K562 (cell line): ENCODE data around the gene TMEM127. TPM values are rescaled to one million over a fixed set of nuclear protein-coding genes. Genes with fewer than 3 reads are reported as not detected.

Experiments
- BRD9 ChIP-seq: fragments of 450-650 bp; IDR thresholded peaks from 2 replicates; pipeline ENCODE4 v1.6.1; 2018; ENCODE audit warnings: low read depth; ENCODE audit not compliant: partially characterized antibody
- CEBPG ChIP-seq, 3 experiments: fragments of 200-800 bp in 1 of 3; sonication (Bioruptor generic) in 1 of 3; sonication (generic) in 1 of 3; formaldehyde crosslinking in 1 of 3; IDR thresholded peaks in 2 of 3; conservative IDR thresholded peaks in 1 of 3; 2 replicates each; pipeline versions ENCODE4 v1.6.1 to v1.8.0; 2016 to 2022; ENCODE audit warnings: missing compliant biosample characterization in 2 of 3, missing genetic modification characterization in 2 of 3, mild to moderate bottlenecking in 1 of 3, missing genetic modification reagents in 1 of 3
- DDX20 ChIP-seq: fragments of 450-650 bp; IDR thresholded peaks from 2 replicates; pipeline ENCODE4 v1.6.1; 2016; ENCODE audit warnings: missing genetic modification characterization, low read depth, mild to moderate bottlenecking, missing compliant biosample characterization, moderate library complexity
- ESRRA ChIP-seq: fragments of 450-650 bp; IDR thresholded peaks from 2 replicates; pipeline ENCODE4 v1.6.1; 2014; ENCODE audit warnings: low read depth, mild to moderate bottlenecking, moderate library complexity, borderline replicate concordance
- FOXK1 ChIP-seq: sonication (generic); formaldehyde crosslinking; IDR thresholded peaks from 2 replicates; pipeline ENCODE4 v1.8.0; 2022; ENCODE audit warnings: missing genetic modification reagents, mild to moderate bottlenecking, borderline replicate concordance
- GATAD2A ChIP-seq: fragments of 450-650 bp; IDR thresholded peaks from 2 replicates; pipeline ENCODE4 v1.6.1; 2017
- HLTF ChIP-seq: fragments of 450-650 bp; IDR thresholded peaks from 2 replicates; pipeline ENCODE4 v1.6.1; 2016
- KDM1A ChIP-seq, 2 experiments: fragments of 450-650 bp; IDR thresholded peaks; 2 replicates each; pipeline ENCODE4 v1.6.1; 2016; ENCODE audit warnings: mild to moderate bottlenecking in 2 of 2
- KDM5B ChIP-seq: fragments of 200-600 bp; sonication (generic); IDR thresholded peaks from 2 replicates; pipeline ENCODE4 v1.6.1; 2012; ENCODE audit warnings: low read depth, mild to moderate bottlenecking, moderate library complexity, low read length, control low read depth, inconsistent platforms; ENCODE audit not compliant: insufficient replicate concordance
- NEUROD1 ChIP-seq: fragments of 150-350 bp; IDR thresholded peaks from 2 replicates; pipeline ENCODE4 v1.6.1; 2014; ENCODE audit warnings: borderline replicate concordance, low read length, low read depth; ENCODE audit not compliant: partially characterized antibody
- PCBP1 ChIP-seq: fragments of 200-400 bp; formaldehyde crosslinking; IDR thresholded peaks from 2 replicates; pipeline ENCODE4 v1.6.1; 2018; ENCODE audit warnings: mild to moderate bottlenecking, low read depth, low read length; ENCODE audit not compliant: poor library complexity, severe bottlenecking
- PHF20 ChIP-seq: fragments of 450-650 bp; IDR thresholded peaks from 2 replicates; pipeline ENCODE4 v1.6.1; 2018; ENCODE audit not compliant: partially characterized antibody
- PHF8 ChIP-seq: fragments of 200-600 bp; sonication (generic); IDR thresholded peaks from 2 replicates; pipeline ENCODE4 v1.6.1; 2012; ENCODE audit warnings: mixed run types, mild to moderate bottlenecking, inconsistent platforms, low read length, moderate library complexity, borderline replicate concordance
- SAP30 ChIP-seq: fragments of 200-600 bp; sonication (generic); IDR thresholded peaks from 2 replicates; pipeline ENCODE4 v1.6.1; 2012; ENCODE audit warnings: borderline replicate concordance, low read depth, mild to moderate bottlenecking, moderate library complexity, low read length, control low read depth, inconsistent platforms; ENCODE audit not compliant: insufficient read depth, poor library complexity, severe bottlenecking
- SMARCA5 ChIP-seq: fragments of 450-650 bp; IDR thresholded peaks from 2 replicates; pipeline ENCODE4 v1.6.1; 2016
- ZBED1 ChIP-seq: IDR thresholded peaks from 2 replicates; pipeline ENCODE4 v1.6.1; 2014
- ZZZ3 ChIP-seq: fragments of 450-650 bp; IDR thresholded peaks from 2 replicates; pipeline ENCODE4 v1.6.1; 2016; ENCODE audit warnings: antibody characterized with exemption, mild to moderate bottlenecking, moderate library complexity
- polyA plus RNA-seq, 8 experiments: library from polyadenylated mRNA; depleted of rRNA in 4 of 8; stranded (reverse) in 5 of 8; unstranded in 3 of 8; fragments of >200 nt; fragmentation: Nextera tagmentation in 2 of 8; fragmentation: Illumina TruSeq in 1 of 8; extraction: Ambion mirVana in 2 of 8; extraction: Trizol in 1 of 8; gene quantifications; 2 replicates each; pipeline versions ENCODE4 v1.2.1 to v1.2.3, GENCODE V29; 2011 to 2014; ENCODE audit warnings: inconsistent platforms in 1 of 8, missing spikeins in 1 of 8
- total RNA-seq, 7 experiments: library from RNA; depleted of rRNA in 6 of 7; stranded (reverse); fragments of >200 nt in 6 of 7; fragmentation: Illumina TruSeq in 2 of 7; extraction: Trizol in 2 of 7; gene quantifications; 2 replicates each; pipeline versions ENCODE4 v1.2.1 to v1.2.3, GENCODE V29; 2011 to 2021; ENCODE audit warnings: low replicate concordance in 1 of 7
- TF ChIP-seq, protein P1 (sequence below): fragments of 450-650 bp; IDR thresholded peaks from 2 replicates; pipeline ENCODE4 v1.6.1; 2017; ENCODE audit warnings: antibody characterized with exemption
- TF ChIP-seq, protein P2 (sequence below): fragments of 150-350 bp; IDR thresholded peaks from 2 replicates; pipeline ENCODE4 v1.6.1; 2014; ENCODE audit warnings: low read depth, mild to moderate bottlenecking, low read length, borderline replicate concordance
- TF ChIP-seq, protein P3 (sequence below): fragments of 250-450 bp; sonication (Bioruptor Pico); IDR thresholded peaks from 2 replicates; pipeline ENCODE4 v1.8.0; 2022; ENCODE audit warnings: inconsistent platforms, mild to moderate bottlenecking, moderate library complexity, borderline replicate concordance

The TMEM127 gene
- total and polyA plus RNA-seq, 9 of the 15 experiments (the other 6 are each of a cell fraction or from before 2014, with no cell fraction given) = 1.7 to 20.0 (median 9.9) TPM

DNA sequence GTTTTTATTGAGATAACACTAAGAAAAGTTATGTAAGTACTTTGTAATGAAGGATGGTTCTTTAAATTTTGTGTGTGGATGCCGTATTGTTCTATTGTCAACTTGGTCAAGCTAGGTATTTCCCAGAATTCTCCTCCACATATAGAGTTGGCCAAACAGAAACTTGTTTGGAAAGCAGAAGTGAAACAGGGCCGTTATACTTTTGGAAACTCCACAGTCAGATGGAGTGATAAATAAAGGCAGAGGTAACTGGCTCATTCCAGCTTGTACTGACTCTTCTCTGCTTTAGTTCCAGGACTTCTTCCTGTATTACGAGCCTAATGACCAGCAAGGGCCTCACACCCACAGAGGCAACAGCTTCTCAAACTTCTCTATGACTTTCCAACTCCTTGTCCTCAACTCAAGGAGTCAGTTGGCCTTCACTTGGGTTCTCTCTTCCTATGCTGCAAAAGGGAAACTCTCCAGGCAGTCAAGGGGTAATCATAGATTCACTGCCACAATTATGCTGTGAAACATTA lies 40.7 kb downstream of the TMEM127 start (continued):
- no peak for TF ChIP-seq SAP30
- TF ChIP-seq KDM5B = no peak
- peak; percentile 28; the same call in 1 of the 2 replicates for TF ChIP-seq PHF8
- TF ChIP-seq PHF20 = no peak
- TF ChIP-seq, protein P1, sequence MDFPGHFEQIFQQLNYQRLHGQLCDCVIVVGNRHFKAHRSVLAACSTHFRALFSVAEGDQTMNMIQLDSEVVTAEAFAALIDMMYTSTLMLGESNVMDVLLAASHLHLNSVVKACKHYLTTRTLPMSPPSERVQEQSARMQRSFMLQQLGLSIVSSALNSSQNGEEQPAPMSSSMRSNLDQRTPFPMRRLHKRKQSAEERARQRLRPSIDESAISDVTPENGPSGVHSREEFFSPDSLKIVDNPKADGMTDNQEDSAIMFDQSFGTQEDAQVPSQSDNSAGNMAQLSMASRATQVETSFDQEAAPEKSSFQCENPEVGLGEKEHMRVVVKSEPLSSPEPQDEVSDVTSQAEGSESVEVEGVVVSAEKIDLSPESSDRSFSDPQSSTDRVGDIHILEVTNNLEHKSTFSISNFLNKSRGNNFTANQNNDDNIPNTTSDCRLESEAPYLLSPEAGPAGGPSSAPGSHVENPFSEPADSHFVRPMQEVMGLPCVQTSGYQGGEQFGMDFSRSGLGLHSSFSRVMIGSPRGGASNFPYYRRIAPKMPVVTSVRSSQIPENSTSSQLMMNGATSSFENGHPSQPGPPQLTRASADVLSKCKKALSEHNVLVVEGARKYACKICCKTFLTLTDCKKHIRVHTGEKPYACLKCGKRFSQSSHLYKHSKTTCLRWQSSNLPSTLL = no peak
- TF ChIP-seq, protein P2, sequence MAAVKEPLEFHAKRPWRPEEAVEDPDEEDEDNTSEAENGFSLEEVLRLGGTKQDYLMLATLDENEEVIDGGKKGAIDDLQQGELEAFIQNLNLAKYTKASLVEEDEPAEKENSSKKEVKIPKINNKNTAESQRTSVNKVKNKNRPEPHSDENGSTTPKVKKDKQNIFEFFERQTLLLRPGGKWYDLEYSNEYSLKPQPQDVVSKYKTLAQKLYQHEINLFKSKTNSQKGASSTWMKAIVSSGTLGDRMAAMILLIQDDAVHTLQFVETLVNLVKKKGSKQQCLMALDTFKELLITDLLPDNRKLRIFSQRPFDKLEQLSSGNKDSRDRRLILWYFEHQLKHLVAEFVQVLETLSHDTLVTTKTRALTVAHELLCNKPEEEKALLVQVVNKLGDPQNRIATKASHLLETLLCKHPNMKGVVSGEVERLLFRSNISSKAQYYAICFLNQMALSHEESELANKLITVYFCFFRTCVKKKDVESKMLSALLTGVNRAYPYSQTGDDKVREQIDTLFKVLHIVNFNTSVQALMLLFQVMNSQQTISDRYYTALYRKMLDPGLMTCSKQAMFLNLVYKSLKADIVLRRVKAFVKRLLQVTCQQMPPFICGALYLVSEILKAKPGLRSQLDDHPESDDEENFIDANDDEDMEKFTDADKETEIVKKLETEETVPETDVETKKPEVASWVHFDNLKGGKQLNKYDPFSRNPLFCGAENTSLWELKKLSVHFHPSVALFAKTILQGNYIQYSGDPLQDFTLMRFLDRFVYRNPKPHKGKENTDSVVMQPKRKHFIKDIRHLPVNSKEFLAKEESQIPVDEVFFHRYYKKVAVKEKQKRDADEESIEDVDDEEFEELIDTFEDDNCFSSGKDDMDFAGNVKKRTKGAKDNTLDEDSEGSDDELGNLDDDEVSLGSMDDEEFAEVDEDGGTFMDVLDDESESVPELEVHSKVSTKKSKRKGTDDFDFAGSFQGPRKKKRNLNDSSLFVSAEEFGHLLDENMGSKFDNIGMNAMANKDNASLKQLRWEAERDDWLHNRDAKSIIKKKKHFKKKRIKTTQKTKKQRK = no peak
- no peak for TF ChIP-seq ZZZ3
- no peak for TF ChIP-seq FOXK1 (CRISPR knock-in tag)
- no peak for TF ChIP-seq HLTF
- TF ChIP-seq ESRRA = no peak; the same call in 1 of the 2 replicates
- TF ChIP-seq ZBED1 = no peak
- TF ChIP-seq, protein P3, sequence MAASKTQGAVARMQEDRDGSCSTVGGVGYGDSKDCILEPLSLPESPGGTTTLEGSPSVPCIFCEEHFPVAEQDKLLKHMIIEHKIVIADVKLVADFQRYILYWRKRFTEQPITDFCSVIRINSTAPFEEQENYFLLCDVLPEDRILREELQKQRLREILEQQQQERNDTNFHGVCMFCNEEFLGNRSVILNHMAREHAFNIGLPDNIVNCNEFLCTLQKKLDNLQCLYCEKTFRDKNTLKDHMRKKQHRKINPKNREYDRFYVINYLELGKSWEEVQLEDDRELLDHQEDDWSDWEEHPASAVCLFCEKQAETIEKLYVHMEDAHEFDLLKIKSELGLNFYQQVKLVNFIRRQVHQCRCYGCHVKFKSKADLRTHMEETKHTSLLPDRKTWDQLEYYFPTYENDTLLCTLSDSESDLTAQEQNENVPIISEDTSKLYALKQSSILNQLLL = no peak
- no peak for TF ChIP-seq SMARCA5
- TF ChIP-seq DDX20 (tag) = peak; percentile 83
- no peak for TF ChIP-seq CEBPG (CRISPR knock-in tag; IDR thresholded peaks at IDR 0.05)
- TF ChIP-seq CEBPG (tag; conservative IDR thresholded peaks at IDR 0.05 in 1 of 2, IDR thresholded peaks at IDR 0.05 in 1 of 2) = no peak
- no peak for TF ChIP-seq BRD9
- TF ChIP-seq NEUROD1 = no peak
- no peak for TF ChIP-seq KDM1A (IDR thresholded peaks at IDR 0.05)
- no peak for TF ChIP-seq PCBP1
- peak; percentile 89 for TF ChIP-seq GATAD2A
- TF ChIP-seq, all 486 proteins: peak for 104
